Esophagus muscularis mucosa (tissue), 4 donors: ENCODE measurements around the gene BORCS8.

ENCODE experiments used
- CTCF ChIP-seq, 3 experiments: fragments of 200-600 bp in 2 of 3; fragments of 450-650 bp in 1 of 3; sonication (generic) in 2 of 3; IDR thresholded peaks; one replicate each; pipeline ENCODE4 v1.5.1; 2017 to 2019; ENCODE audit warnings: antibody characterized with exemption in 3 of 3, mild to moderate bottlenecking in 2 of 3, moderate library complexity in 1 of 3
- EP300 ChIP-seq: sonication (generic); formaldehyde crosslinking; IDR thresholded peaks from one replicate; pipeline ENCODE4 v1.6.1; 2017; ENCODE audit warnings: antibody characterized with exemption
- POLR2A ChIP-seq: fragments of 450-650 bp; IDR thresholded peaks from one replicate; pipeline ENCODE4 v1.6.1; 2017; ENCODE audit warnings: antibody characterized with exemption, moderate library complexity, mild to moderate bottlenecking, low read depth
- POLR2AphosphoS5 ChIP-seq, 2 donors: sonication (generic); formaldehyde crosslinking; IDR thresholded peaks; one replicate each; pipeline ENCODE4 v1.6.1; 2017; ENCODE audit warnings: antibody characterized with exemption in 2 of 2

DNA sequence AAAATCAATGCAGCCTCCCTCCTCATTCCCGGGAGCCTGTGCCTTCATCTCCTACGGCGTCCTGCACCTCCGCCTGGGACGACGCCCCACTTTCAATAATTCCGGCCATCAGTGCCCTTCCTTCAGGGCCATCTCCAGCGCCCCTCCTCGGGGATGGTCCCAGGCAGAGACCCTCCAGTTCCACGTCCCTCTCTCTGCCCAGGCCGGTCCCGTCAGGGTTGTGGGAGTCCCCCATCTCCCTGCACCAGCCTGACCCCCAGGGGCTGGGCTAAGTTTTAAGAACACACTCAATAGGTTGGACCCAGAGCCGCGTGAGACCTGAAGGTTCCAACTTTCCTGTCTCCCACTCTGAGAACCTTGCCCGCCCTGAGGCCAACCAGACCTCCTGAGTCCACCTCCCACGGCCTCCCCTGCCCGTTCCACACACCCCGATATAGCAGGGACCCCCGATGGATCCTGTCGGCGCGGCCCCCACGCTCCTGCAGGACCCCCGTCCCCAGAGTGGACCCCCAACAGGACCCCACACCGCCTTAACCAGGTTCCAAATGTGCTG lies 54.3 kb downstream of the BORCS8 start:
- TF ChIP-seq CTCF (IDR thresholded peaks at IDR 0.05) (no peak), POLR2AphosphoS5 (IDR thresholded peaks at IDR 0.05) (no peak), POLR2A (no peak), EP300 (no peak)
